SW 1271 (cell line): Measurements from ENCODE around the gene RHO.

Experiments used
- DNase-seq, 2 experiments: peaks; one replicate each; lab custom pipeline; 2025; lab: John Stamatoyannopoulos, UW

RHO gene

DNA sequence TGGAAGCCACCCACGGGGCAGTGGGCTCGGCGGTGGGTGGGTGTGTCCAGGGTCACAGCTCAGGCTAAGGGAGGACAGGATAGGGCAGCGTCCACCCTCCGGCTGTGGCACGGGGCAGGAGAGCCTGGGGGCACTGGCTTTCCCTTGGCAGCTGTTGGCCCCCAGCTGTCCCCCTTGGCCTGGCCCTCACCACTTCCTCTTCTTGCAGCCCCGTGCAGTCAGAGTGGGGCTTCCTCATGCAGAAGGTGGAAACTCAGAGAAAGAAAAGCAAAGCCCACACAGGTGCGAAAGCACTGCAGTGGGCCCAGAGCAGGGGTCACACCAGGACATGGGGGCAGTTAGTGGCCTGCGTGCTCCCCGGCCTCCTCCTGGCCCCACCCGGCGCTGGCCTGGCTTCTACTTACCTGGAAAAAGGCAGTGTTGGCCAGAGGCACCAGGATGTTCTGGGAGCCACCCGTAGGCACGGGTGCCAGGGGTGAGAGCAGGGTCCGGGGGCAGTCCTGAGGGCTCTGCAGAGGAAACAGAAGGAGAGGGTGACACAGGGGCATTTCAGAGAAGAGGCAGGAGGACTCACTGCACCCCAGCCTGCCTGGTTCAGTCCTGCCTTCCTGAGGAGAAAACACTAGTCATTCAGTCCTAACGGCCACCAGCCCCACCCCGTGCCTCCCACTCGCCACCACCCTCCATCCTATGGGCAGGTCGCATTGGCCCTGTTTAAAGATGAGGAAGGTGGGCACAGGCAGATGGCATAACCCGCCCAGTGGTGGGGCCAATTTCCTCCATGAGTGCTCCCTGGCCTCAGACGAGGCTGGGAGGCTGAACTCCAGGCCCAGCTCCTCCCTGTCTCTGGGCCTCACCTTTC is 49.7 kb downstream of the RHO start:
- no peak for DNase-seq

DNA sequence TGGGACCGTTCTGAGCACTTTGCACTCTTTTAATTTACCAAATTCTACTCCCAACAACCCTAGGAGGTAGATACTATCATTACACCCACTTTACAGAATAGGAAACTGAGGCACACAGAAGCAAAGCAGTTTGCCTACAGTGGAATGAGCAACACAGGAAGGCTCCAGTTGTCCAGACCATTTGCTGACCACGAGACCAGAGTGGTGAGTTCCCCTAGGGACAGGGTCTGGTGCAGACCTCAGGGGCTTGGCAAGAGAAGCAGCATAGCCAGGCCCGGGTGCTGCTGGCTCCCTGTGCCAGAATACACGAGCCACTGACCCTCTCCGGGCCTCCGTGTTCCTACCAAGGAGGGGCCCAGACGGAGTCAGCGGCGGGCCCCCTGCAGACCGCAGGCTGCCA is 51.6 kb downstream of the RHO start:
- no peak for DNase-seq

DNA sequence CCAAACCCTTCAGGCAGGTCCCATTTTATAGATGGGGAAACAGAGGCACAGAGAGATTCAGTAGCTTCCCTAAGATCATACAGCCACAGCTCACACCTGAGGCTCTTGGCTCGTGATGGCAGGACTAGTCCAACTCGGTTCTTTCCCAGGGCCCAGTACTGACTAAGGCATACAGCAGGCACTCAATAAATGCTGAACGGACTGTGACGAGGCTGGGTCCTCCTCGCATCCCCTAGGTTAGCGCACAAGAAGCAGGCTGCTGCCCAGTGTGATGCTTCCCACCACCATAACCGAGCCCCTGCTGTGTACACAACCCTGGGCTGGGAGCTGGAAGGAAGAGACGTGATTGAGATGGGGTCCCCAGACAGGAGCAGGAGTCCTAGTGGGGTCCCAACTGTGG is 53.2 kb downstream of the RHO start:
- DNase-seq = no peak

DNA sequence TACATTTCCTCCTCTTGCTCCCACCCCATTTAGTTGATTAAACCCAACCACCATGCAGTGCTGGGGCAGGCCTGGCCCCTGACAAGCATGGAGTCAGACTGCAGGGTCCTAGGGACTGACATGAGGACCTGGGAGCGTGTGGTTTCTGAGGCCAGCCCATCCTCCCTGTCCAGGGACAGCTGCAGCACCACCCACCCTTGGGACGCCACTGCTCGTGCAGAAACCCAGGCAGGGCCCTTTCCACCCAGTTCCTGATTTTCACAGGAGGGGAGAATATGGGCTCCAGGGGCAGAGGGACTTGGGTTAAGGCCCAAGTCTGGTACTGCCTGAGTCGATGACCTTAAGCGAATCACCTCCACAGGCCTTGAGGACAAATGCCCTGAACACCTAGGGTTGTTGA is 54.4 kb downstream of the RHO start:
- DNase-seq = no peak

DNA sequence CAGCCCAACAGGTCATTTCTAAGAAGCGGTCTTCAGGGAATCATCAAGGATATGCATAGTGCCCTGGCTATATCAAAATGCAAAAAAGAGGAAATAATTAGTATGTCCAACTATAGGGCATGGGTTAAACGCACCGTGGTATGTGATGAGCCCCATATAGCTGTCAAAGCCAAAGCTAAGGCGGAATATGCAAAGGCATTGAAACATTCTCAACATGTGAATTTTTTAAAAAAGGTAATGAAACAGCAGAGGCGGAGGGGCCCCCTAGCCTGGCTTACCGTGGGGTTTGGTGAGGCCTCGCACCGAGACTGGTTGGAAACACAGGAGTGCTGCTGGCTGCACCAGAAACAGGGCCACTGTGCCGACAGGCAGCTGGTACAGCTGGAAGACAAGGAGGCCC is 54.9 kb downstream of the RHO start:
- DNase-seq = no peak

DNA sequence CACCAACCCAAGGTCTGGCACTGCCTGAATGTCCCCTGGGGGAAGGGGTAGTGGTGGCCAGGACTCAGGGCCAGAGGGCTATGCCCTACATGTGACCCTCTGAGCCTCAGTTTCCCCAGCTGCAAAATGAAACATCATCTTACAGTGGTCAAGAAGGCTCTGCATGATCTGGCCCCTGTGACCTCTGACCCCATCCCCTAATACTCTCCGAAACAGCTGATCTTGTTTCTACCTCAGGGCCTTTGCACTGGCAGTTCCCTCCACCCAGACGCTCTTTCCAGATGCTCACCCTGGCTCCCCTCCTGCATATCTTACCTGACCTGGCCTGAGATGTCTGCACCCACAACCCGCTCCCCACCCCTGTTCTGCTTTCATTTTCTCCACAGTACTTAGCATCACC is 56.2 kb downstream of the RHO start:
- DNase-seq = no peak
